Activated CD8-positive, alpha-beta memory T cell treated with anti-CD3 and anti-CD28 coated beads for 48 hours (primary cell): ENCODE data around the gene COTL1.

ENCODE experiments used
- DNase-seq, 3 experiments: peaks; one replicate each; pipeline ENCODE4 v3.0.0-alpha.2; 2020; ENCODE audit warnings: low read depth in 2 of 3, low spot score in 2 of 3

COTL1 gene, protein sequence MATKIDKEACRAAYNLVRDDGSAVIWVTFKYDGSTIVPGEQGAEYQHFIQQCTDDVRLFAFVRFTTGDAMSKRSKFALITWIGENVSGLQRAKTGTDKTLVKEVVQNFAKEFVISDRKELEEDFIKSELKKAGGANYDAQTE

DNA sequence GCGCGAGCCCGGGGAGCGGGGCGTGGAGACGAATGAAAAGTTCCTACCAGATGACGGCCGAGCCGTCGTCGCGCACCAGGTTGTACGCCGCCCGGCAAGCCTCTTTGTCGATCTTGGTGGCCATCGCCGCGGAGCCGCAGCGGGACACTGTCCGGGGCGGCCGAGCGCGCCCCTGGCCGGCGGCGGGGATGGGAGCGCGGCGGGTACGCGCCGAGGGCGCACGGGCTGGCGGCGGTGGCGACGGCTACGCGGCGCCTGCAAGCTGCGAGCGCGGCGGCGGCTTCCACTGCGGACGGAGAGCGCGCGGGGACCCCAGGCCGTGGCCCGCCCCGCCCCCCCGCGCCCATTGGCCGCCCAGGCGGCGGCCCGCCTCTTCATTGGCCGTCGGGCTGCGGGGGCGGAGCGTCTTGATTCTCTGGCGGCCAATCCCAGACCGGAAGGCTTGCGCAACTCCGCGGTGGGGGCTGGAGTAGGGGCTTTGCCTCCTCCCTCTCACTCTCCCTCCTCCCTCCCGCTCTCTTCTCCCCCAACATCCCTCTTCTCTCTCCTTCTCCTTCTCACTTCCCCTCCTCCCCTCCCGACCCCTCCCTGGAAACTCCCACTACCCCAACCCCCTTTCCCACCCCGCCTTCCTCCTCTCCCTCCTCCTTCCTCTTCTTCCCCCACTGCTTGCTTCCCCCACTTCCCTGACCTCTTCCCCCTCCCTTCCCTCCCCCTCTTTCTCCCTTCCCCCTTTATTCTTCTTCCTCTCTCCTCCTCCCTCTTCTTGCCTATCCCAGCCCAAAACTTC, at the start of gene COTL1:
Gene COTL1, minus strand, starts transcription at position 288 of the 790 bp plus-strand sequence. Its CDS starts 164 bp downstream, at position 124.
- DNase-seq, result peak; percentile 86 to 92 (median 89)

DNA sequence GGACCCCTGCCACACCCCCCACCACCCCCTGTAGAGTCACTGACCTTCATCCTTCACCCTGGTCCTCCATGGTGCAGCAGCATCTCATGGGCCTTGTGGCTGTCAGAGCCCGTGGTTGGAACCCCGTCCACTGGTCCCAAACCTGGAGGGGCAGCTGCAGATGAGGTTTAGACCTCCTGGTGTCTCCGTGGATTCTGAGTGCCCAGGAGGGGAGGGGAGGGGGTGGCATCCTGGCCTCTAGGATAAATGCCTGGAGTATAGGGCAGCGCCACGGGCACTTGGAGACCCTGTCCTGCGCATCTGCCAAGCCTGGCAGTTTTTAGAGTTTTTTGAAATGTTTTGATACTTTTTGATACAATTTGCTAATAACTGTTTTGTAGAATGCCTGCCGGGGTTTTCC, 48.0 kb upstream of the COTL1 start:
- DNase-seq, result no peak

DNA sequence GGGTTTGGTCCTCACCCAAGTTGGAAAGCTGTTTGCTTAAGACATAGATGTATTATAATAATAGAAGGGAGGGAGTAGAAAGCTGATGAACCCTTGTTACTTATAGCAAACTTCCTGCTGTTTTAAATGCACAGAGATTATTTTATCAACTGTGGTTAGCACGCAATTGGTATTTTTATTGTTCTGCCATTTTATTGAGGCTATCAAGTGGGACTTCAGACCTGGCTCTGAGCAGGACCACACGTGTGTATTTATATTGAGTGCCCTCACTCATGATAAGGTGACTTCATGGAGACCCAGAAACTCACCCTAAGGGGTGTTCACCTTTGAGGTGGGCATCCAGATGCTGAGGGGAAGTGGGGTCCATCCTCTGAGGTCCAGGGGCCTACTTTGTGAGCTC, 47.5 kb upstream of the COTL1 start:
- DNase-seq, result no peak

DNA sequence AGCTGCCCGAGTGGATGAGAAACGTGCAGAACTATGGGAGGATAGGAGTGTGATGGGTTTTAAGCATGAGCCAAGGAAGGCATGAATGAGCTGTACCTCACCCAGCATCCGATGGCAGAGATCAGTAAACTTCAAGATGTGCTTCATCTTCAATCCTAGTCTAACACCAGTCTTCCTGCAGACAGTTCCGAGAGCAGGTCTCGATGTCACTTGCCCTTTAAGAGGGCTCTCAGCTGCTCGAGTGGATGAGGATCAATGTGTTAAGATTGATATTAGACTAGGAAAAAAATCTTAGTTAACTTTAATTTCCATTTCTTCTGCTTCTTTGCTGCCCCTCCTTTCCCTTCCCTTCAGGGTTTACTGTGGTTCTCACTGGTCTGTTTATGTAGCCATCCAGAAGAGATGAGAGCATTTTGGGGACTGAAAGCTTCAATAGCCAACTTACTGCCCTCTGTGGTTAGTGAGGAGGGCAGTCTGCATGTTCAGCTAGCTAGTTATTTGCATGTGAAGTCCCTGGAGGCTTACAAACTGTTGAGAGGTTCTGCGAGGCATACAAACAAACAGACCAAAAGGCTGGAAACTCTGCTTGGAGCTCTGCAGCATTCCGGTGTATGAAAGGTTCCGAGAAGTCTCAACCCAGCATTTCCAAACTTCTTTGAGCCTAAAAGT, 45.7 kb upstream of the COTL1 start:
- no peak for DNase-seq

DNA sequence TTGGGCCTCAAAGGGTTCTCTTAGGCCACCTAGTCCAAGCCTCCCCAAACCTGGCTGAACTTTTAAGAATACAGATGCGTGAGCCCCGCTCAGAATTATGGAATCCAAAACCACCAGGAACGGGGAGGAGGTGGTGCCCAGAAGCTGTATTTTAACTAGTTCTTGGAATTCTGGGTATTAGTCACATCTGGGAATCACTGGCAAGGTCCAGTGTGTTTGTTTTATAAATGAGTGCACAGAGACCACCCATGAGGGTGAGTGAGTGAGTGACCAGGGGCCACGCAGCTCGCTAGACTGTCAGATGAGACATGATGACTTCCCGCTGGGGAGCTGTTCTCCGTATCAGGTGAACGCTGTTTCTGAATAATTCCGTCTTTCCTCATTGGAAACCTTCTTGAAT, 44.6 kb upstream of the COTL1 start:
- DNase-seq, result no peak

DNA sequence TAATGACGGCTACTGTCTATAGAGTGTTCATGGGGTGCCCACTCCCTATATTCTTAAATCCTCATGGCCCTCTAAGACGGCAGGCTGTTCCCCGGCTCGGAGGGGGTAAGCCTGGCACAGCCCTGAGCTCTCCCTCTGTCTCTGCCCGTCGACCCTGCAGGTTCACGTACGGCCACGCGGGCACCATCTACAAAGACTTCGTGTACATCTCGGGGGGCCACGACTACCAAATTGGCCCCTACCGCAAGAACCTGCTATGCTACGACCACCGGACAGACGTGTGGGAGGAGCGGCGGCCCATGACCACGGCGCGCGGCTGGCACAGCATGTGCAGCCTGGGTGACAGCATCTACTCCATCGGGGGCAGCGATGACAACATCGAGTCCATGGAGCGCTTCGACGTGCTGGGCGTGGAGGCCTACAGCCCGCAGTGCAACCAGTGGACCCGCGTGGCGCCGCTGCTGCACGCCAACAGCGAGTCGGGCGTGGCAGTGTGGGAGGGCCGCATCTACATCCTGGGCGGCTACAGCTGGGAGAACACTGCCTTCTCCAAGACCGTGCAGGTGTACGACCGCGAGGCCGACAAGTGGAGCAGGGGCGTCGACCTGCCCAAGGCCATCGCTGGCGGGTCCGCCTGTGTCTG, 43.7 kb upstream of the COTL1 start:
- no peak for DNase-seq

DNA sequence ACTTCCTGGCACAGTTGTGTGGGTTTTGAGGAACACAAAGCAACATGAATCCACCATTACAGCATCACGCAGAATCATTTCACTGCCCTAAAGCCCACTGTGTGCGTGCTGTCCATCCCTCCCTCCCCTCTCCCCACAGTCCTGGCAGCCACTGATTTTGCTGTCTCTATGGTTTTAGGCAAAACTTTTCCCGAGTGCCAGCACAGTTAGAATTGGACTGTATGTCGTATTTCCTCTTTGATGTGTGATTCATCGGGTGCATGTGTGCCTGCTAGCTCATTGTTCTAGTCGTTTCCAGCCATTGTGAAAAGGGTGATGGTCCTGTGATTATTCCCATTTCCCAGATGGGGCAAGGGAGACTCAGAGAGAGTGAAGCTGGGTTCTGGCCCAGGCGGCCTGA, 43.1 kb upstream of the COTL1 start:
- DNase-seq, result no peak

GRCh38 chr16:84659656-84660300, 41.9 kb upstream of the COTL1 start:
- no peak for DNase-seq

GRCh38 chr16:84658690-84659089, 40.8 kb upstream of the COTL1 start:
- DNase-seq, result no peak

DNA sequence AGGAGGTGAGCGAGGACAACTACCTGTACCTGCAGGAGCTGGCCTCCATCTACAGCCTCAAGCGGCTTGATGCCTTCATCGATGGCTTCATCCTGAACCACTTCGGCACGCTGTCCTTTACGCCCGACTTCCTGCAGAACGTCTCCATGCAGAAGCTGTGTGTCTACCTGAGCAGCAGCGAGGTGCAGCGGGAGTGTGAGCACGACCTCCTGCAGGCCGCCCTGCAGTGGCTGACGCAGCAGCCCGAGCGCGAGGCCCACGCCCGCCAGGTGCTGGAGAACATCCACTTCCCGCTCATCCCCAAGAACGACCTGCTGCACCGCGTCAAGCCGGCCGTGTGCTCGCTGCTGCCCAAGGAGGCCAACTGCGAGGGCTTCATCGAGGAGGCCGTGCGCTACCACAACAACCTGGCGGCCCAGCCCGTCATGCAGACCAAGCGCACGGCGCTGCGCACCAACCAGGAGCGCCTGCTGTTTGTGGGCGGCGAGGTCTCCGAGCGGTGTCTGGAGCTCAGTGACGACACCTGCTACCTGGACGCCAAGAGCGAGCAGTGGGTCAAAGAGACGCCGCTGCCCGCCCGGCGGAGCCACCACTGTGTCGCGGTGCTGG, 39.5 kb upstream of the COTL1 start:
- DNase-seq, result no peak

GRCh38 chr16:84656649-84657048, 38.8 kb upstream of the COTL1 start:
- no peak for DNase-seq

DNA sequence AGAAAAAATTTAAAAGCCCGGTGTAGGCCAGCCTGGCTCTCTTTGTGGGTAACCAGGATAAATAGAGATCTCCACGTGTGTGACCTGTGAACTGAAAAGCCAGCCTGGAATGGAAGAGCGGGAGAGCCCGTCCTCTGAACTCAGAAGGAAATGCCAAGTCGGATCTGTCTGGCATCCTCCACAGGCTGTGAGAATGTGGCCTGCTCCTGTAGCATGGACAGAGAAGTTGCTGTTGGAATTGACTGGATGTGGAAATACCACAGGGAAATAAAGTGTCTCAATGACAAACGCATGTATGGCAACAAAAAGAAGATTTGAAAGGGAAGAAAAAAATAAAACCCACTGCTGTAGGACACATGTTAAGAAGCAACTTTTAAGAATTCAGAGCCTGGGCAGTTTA, 37.1 kb upstream of the COTL1 start:
- DNase-seq, result no peak

DNA sequence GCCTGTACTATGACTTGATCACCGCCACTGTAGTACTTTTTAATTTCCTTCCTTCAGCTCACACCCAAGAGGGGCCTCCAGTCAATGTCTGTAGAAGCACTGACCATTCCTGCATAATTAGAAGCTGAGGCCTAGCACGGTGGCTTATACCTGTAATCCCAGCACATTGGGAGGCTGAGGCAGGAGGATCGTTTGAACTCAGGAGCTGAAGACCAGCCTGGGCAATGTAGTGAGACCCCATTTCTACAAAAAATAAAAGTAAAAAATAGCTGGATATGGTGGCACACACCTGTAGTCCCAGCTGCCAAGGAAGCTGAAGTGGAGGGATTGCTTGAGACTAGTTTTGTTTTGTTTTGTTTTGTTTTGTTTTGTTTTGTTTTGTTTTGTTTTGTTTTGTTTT, 36.4 kb upstream of the COTL1 start:
- DNase-seq, result no peak

DNA sequence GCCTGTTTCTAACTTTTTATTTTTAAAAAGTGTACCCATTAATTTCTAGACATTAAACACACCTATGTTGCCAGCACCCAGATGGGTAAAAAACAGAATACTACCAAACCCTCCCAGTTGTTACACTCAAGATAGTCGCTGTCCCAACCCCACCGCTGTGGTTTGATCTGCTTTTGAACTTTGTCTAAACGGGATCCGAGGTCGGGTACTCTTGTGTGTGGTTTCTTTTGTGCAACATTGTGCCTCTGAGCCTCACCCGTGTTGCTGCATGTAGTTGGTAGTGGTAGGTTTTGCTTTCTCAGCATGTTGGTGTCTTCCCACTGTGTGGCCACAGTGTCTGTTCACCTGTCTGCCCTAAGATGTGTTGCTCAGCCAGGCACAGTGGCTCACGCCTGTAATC, 34.7 kb upstream of the COTL1 start:
- no peak for DNase-seq

DNA sequence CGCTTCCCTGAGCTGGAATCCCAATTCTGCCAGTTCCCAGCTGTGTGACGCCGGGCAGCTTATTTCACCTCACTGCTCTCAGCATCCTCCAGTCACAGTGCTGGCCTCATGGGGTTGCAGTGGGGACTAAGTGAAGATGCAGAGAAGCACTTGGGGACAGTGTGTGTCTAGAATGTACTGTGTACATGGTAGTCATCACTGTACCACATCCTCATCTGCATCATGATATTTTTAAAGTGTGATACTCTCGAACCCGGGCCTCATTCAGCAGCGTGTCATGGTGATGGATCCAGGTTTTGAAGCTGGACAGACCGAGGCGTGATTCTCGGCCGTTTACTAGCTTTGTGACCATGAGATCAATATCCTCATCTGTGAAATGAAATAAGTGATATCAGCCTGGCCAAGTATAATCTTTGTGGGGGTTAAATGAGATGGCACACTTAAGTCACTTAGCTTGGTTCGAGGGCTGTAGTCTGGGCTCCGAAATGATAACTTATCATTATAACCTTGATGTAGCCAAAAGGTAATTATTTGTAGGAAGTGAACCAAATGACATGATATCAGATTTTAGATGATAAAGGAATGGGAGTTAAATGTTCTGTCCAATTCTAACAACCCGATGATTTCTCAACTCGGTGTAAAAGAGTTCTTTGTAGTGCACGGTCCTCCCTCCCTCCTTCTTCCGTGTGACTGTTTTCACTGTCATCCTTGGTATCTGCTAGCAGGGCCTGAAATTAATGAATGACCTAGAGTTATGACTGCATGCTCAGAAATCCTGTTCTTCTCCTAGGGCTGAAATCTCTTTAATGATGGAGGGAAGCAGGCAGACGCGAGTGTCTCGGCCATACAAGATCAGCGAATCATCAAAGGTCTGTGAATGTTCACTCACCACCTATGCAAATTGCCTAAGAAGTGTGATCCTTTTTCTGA, 32.4 kb upstream of the COTL1 start:
- DNase-seq, result no peak

GRCh38 chr16:84649511-84649861, 31.6 kb upstream of the COTL1 start:
- DNase-seq, result no peak

GRCh38 chr16:84648595-84649510, 31.0 kb upstream of the COTL1 start:
- peak in 2 of 3 experiments; percentile 23 for DNase-seq

DNA sequence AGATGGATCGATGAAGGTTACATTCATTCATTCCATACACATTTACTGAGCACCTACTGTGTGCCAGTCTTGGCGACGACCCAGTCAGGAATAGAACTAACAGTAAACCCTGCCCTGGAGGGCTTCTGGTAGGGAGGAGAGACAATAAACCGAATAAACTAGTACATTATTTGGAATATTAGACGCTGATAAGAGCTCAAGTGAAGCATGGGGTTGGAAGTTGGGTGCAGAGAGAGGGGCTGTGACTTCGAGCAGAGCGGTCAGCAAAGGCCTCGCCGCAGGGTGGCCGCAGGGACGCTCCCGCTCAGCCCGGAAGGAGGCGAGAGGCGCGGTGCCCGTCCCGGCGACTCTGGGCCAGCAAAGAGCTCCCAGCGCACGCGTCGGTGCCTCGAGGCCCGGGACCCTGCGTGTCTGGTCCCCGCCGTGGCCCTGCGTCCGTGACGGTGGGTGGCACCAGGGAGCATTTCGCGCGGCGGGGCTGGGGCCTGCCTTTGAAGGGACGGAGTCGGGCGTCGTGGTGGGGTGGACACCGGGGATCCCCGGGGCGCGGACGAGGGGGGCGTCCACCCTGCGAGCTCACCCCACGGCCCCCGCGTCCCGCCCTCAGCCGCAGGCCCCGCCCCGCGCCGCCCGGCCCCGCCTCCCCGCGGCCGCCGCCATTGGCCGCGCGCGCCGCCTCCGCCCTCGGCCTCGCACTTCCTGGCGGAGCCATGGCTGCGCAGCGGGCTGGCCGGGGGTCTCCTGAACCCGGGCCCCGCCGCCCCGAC, 30.1 kb upstream of the COTL1 start, which contains the start of gene KLHL36:
Gene KLHL36, plus strand, starts transcription at position 684 of the 767 bp plus-strand sequence. CDS start 2,357 bp downstream, outside the sequence.
- DNase-seq, result peak; percentile 25 to 48 (median 42)
